Activated CD4-positive, CD25-positive, alpha-beta regulatory T cell treated with anti-CD3 and anti-CD28 coated beads, Interleukin-2, amount 50 U/mL, for 24 hours (primary cell): ENCODE measurements around the gene MYEOV.

ENCODE experiments used
- ATAC-seq, 2 donors: fragments of 150-1000 bp; cut with Tn5 transposase; one replicate each; pipeline ENCODE4 v1.10.0; 2021; ENCODE audit warnings: mild to moderate bottlenecking in 1 of 2, moderate library complexity in 1 of 2

MYEOV gene

DNA sequence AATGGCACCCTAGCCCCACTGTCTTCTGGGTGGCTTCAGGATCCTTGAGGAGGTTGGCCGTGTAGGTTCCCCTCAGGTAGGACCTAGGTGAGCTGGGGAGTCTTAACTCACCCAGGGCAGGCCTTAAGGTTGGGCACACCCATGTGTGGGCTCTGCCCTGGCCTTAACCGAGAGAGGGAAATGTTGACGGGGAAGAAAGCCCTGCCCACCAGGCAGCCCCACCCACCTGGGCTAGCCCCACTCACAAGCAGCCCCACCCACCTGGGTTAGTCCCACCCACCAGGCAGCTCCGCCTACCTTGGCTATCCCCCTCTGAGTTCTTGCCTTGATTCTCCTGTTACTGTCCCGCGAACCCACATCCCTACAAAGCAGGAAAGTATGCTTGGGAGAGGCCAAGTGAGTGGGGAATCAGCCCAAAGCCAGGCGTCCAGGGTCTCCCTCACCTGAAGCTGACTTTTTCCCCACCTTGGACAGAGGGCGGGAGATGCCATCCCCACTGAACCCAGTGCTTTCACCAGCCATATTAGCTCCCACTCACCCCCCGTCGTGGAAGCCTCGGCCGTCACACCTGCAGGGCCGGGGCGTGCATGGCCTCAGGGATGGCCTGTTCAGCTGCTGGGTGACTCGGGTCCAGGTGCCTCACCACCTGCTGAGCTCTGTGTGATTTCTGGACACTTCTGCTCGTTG, at the start of gene MYEOV:
TSS of gene MYEOV (plus strand) at position 337 of the 687 bp plus-strand sequence. CDS start 1,200 bp downstream, outside the sequence.
- no peak for ATAC-seq

DNA sequence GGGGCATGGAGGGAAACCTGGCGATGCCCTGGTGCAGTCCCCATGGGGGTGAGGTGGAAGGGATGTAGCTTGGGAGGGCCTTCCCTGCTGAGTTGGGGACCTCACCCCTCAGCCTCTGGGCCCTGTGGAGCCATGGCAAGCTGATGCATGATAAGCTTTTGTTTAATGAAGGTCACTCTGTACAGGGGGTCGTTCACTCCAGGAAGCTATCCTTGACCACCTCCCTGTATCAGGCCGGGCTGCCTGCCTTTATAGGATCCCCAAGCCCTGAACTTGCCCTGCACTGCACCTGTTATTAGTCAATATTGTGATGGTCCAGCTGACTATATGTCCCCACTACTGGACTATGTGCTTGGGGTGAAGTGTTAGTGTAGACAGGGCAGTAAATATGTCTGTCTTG, 49.7 kb upstream of the MYEOV start:
- ATAC-seq: no peak

DNA sequence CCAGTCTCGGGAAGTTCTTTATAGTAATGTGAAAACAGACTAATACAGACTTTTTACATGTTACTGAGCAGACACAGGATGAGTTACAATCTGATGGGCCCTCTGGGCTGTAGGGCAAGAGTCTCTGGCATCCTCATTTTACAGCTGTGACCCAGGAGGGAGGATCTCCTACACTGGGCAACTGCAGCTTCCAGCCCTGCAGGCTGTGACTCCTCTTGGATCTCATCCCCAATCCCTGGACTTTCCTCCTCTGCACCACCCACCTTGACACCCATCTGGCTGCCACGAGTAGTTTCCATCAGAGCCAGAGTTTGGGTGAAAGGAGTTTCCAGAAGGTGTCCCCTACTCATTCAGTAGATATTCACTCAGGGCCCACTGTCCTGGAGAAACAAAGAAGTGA, 48.9 kb upstream of the MYEOV start:
- no peak for ATAC-seq

DNA sequence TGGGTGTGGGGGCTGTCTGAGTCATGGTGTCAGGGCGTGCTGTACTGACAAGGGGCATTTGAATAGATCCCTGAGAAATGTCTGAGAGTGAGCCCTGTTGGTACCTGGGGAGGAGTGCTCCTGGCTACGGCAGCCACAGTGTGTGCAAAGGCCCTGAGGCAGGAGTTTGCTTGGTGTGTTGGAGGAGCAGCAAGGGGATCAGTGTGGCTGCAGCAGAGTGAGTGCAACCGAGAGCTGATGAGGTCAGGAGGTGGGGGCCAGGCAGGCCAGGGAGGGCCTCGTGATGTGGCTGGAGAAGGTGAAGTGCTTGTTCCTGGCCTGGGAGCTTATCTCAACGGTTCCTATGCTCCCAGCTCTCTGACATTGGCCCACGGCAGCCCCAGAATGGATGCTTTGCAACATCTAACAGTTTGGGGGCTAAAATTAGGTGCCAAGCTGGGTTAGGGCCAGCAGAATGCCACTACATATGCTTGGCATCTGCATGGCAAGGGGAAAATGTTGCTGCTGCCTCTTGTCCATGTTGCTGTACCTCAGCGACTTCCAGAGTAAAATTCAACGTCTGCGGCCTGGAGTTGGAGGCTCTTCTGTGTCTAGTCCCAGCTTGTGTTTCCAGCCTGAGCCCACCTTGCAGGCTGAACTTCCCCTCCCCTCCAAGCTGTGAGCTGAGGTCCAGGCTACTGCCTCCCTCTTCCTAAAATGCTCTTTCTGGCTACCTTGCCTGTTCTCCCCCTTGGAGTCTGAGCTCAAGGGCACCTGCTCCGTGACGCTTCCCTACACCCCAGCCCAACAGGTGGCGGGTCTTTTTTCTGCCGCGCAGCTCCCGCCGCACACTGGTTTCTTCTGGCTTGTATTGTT, 48.2 kb upstream of the MYEOV start:
- no peak for ATAC-seq

DNA sequence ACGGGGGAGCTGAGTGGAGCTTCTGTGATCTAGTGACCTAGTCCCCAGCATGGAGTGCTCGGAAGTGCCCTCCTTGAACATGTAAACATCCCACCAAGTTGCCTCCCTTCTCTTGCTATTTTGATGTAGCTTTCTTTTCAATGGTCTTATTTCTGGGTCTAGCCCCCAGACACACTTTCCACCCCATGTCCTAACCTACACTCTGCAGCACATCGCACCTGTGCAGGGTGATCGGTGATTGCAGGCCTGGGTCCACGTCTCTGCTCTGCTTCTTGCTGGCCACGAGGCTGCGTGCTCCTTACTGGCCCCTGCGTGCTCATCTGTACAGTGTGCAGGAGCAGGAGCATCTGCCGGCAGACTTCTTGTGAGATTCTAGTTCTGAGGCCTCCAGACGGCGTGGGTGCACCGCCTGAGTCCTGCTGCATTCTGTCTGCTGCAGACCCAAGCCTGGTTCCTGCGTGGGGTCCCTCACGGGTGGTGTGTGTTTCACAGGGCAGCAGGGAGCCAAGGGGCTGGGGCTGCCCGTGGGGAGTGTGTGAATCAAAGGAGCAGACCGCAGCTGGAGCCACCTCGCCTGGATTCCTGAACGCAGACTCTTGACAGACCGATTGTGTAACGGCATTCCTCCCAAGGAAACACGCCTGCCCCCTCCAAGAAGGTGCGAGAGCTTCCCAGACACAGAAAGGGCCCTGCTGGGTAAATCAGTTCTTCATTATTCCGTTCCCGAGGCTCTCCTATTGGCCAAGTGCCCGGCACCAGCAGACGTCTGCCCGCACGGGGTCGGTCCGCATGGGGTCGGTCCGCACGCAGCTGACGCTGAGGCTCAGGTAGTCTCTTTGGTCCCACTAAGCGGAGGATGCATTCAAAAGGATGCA, 44.4 kb upstream of the MYEOV start:
- ATAC-seq: no peak

DNA sequence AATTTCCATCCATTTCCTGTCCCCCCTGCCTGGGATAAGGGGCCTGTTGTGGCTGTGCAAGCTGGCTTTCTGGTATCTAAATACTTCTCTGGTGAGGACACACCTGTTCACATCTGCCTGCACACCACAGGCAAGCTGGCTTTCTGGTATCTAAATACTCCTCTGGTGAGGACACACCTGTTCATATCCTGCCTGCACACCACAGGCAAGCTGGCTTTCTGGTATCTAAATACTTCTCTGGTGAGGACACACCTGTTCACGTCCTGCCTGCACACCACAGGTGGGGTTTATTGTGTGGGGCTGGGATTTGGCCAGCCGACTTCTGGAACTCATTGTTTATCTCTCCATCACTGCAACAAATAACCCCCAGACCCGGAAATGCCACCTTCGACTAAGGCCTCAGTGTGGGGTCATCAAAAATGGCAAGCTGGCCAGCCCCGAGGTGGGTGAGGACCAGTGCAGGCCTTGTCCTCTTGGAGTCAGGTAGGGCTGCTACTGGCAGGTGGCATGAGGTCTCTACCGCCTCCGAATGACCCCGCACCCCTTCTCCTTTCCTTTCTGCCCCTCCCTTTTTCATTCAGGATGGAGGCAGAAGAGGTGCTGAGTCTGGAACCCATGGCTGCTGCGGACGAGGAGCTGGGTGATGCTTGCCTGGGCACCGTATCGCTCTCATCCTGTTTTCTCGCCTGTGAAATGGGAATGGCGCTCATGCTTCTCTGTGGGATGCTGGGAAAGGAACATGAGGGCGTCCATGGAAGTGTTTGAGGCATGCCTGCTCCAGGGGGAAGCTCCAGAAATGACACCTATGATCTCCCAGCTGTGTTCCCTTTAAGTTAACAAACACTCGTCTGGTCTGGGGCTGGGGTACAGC, 43.5 kb upstream of the MYEOV start:
- ATAC-seq: no peak

DNA sequence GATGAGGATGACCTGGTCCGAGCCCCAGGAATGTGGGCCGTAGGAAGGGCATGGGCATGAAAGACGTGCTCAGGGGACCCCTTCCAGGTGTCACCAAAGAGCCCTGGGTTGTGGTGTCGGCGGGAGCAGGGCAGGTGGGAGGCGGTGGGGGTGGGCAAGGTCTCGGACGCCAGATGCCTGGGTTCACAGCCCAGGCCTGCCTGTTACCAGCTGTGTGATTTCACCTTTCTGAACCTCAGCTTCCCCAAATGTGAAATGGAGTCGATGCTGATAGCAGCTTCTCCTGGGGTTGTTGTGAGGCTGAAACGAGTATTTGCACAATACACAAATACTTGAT, 42.9 kb upstream of the MYEOV start:
- ATAC-seq: no peak

DNA sequence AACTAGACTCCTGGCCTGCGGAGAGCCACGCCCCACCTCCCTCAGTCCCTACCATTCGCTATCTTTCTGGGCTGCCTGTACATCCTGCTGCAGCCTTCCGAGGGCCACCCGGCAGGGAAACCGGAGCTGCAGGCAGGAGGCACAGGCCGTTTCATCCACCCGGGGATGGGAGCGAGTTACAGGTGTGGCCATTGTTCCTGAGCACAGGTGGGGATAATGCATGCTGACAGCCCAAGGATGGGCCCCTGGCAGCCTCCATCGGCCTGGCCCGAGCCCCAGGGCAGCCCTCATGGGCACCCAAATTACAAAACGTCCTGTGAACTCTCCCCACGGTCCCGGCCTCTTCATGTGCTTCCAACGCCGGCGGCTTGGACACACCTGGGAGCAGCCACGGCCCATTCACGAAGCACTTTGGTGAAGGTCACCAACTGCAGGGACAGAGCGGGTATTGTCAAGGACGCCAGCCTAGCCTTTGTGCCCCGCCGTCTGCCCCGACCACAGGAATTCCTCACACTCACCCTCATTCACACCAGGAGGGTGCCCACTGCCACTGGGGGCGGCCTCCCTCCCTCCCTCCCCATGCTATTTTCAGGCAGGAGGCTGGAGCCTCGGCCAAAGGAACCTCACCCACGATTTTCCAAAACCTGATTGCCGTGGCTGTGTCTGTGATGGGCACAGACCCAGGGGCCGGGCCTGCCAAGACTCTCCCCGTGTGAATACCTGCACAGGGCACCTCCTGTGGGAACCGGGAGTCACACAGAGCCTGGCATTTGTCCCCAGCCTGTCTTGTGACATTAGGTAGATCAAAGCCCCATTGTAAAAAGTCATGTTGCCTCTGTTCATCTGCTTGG, 42.1 kb upstream of the MYEOV start:
- ATAC-seq: no peak

DNA sequence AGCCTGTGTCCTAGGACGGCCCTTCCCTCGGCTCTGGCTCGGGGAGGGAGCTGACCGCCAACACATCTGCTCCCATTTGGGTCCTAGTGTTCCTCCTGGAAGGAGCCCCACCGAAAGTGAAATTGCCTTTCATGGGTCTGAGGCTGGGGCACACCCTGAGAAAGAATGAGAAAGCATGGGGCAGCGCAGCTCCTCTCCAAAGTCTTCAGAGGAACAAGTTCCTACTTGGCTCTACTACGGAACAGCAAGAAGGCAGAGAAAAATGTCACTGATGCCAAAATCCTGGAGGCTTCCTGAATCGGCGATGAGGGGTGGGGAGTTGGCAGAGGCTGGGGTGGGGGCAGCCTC, 41.5 kb upstream of the MYEOV start:
- ATAC-seq: no peak

DNA sequence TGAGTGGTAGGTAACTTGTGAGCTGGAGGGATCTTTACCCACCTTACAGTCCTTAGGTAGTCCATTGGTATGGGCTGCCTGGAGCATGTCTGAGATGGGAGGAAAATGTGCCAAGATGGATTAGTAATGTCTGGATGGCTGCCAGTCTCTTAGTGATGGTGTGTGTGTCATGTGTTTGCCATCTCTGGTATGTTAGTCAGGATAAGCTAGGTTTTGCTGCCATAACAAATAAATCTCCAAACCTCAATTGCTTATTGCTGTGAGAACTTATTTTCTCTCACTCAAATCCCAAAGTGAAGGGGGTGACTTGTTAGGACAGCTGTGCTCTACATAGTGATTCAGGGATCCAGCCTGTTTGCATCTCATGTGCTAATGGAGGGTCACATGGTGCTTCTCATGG, 40.9 kb upstream of the MYEOV start:
- ATAC-seq: no peak

DNA sequence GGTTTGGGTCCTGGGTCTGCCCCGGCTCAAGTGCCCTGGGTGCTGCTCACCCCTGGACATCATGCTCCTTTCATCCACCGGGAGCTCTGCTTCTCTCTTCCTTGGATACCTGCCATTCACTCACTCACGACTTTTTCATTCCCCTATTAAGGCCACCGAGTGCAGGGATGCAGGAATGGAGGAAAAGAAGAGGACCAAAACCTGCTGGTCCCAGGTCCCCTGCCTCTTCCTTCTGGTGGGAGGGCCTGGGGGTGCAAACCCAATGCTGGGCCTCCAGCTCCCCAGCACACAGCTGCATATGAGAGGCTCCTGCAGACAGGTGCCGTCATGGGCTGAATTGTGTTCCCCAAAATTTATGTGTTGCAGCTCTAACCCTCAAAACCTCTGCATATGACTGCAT, 36.8 kb upstream of the MYEOV start:
- no peak for ATAC-seq

DNA sequence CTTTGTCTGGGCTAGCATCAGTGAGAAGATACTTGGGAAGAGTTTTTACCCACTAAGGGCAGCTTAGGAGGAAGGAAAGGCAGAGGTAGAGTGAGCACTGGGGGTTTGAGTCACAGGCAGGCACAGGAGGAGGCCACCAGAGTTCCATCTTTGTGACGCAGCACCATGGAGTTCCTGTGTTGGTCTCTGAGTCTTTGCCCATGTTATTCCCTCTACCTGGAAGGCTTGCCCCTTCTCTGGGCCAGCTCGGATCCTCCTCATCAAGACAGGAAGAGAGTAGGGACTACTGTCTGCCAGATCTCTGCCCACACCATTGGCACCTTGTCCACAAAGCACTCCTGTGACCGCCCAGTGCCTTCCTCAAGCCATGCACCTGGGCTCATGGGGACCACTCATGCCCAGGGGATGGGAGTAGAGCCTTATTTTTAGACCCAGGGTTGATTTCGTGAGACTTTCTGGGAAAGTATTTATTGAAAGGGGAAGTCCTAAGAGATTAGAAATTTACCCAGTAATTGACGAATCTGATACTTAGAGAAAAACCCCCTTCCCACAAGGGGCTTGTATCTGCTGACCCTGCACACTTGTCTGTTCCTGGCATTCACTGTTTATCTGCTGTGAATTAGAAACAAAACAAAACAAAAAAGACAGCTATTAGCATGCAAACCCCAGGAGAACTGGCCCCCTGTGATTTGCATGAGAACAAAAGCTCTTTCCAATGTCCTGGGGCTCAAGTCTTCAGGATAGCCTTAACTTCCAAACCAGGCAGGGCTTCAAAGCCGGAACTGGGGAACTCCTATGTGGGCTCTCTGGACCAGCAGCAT, 35.9 kb upstream of the MYEOV start:
- no peak for ATAC-seq

DNA sequence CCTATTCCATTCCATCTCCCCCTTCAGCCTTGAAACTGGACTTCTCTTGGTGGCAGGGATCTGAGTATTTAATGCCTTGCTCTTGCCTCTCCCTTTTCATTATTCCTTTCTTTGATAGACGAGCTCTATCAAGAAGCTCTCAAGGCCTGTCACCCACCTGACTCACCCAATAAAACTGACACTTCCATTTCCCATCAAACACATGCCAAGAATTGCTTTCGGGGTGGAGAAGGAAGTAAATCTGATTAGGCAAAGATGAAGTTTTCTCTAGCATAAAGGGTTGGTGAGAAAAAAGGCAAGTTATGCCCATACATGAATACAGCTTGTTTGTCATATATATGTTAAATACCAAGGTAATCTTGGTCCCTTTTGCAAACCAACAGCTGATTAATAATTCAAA, 34.9 kb upstream of the MYEOV start:
- ATAC-seq: no peak

DNA sequence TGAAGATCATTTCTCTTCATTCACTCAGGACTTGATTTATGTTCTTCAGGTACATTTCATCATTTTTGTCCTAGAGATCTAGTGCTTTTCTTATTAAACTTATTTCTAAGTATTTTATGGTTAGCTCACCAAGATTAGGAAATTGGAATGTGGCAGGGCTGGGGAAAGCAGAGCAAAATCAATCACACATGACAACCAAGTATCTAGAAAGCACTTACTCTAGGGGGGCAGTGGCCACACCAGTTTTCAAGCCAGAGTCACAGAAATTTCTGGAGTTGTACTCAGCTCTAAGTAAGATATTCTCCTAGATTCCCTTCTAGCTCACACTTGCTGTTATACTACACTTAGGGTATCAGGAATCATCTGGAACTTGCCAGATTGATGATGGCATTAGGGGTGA, 33.3 kb upstream of the MYEOV start:
- no peak for ATAC-seq

DNA sequence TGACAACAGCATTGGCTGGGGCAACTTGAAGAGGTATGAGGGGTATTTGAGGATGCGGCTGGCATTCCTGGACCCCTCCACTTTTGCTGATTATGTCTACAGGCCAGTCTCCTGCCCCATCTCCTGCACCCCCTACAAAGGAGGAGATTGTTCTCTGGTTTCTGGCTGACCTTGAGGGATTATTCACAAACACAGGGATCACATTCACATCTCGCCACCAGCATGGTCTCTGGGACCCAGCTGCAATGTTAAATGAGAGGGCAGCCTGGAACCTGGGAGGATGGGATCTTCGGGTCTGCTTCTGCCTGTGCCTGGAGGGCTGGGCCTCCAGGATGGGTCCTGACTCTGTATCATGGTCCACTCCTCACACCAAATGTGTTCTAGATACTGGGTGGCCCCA, 32.8 kb upstream of the MYEOV start:
- ATAC-seq: no peak

DNA sequence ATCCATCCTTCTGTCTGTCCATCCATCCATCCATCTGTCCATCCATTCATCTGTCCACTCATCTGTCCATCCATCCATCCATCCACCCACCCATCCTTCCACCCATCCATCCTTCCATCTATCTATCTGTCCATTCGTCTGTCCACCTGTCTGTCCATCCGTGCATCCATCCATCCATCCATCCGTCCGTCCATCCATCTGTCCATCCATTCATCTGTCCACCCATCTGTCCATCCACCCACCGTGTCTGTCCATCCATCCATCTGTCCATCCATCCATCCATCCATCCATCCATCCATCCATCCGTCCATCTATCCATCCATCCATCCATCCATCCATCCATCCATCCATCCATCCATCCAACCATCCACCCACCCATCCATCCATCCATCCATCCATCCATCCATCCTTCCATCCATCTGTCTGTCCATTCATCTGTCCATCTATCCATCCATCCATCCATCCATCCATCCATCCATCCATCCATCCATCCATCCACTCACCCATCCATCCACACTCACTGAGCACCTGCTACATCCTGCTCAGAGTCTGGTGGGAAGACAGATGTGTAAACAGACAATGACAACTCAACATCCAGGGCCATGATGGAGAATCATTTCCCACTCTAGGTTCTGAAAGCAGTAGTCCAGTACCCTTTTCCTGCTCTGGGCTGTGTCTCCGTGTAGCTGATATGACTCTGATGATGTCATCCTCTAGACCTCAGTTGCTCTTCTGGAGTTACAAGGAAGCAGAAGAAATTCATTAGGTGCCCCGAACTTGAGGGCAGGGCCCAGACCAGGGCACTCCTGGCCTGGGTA, 30.8 kb upstream of the MYEOV start:
- ATAC-seq: no peak

DNA sequence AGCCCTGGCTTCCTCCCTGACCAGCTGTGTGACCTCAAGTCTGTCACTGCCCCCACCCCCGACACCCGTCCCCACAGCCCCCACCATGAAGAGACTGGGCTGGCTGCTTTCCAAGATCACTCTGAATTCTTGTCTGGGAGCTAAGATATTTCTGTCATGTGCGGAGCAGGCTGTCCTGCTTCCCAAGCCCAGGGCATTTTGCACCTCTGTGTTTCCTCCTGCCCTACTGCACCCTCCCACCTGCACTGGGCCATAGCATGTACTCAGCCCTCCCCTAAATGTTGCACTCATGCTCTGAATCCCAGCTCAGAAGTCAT, 30.3 kb upstream of the MYEOV start:
- ATAC-seq: no peak

DNA sequence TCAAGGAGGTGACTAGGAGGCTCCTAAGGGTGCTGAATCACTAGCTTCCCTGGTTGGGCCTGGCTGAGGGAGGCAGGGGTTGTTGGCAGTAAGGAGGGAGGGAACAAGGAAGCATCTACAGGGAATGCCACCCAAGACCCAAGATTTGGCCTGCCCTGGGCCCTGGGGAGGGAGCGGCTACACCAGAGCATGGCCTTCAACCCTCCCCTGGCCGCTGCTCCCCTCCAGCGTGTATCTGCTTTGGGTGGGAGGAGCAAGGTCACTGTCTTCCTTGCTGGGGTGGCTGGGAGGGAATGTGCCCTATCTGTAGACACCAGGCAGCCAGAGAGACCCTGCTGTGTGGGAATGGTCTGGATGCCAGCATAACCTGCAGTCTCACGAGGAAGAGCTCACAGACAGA, 29.5 kb upstream of the MYEOV start:
- ATAC-seq: no peak

DNA sequence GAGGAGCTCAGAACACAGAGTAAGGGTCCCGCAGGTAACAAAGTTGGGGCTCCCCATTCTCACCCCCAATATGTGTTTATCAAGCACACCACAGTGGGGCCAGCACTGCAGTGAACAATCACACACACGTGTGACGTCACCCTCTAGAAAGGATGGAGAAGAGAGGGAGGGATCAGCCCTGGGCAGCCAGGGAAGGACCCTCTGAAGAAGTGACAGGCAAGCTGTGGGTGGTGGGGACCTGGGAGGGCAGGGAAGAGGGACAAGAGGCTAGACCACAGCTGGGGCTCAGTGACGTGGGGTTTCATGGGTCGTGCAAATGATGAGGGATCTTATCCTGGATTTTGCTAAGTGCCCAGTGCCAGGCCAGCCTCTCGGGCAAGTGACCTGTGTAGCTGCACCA, 28.7 kb upstream of the MYEOV start:
- ATAC-seq: no peak

DNA sequence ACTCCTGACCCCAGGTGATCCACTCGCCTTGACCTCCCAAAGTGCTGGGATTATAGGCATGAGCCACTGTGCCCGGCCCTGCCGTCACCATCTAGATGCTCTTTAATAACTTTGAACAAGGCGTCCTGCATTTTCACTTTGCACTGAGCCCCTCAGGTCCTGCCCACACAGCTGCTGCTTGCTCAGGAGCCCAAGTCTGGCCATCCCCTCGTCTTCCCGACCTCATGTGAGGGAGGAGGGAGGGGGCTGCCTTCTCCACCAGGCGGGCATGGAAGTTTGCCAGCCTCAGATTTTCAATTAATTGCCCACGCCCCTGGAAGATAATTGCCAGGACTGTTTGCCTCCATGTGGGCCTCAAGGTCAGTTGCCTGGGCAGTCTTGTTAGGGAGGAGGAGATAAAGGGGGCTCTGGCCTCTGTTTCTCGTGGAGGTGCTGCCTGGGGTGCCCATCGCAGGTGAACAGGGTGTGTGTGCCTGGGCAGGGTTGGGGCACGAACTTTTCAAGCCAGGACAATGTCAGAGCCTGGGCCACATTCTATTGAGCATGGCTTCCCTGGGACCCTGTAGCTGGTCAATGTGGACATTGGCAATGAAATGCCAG, 27.9 kb upstream of the MYEOV start:
- no peak for ATAC-seq
